Endometrium (tissue), 2 donors: ENCODE results near the gene MED29.

ENCODE experiments used
- FAIRE-seq: peaks from 2 replicates; lab custom pipeline; 2012; peaks lifted over from hg19 to GRCh38; lab: Jason Lieb, UNC
- donor health status: control.
- donor health status: control.

MED29 gene, protein sequence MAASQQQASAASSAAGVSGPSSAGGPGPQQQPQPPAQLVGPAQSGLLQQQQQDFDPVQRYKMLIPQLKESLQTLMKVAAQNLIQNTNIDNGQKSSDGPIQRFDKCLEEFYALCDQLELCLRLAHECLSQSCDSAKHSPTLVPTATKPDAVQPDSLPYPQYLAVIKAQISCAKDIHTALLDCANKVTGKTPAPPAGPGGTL

DNA sequence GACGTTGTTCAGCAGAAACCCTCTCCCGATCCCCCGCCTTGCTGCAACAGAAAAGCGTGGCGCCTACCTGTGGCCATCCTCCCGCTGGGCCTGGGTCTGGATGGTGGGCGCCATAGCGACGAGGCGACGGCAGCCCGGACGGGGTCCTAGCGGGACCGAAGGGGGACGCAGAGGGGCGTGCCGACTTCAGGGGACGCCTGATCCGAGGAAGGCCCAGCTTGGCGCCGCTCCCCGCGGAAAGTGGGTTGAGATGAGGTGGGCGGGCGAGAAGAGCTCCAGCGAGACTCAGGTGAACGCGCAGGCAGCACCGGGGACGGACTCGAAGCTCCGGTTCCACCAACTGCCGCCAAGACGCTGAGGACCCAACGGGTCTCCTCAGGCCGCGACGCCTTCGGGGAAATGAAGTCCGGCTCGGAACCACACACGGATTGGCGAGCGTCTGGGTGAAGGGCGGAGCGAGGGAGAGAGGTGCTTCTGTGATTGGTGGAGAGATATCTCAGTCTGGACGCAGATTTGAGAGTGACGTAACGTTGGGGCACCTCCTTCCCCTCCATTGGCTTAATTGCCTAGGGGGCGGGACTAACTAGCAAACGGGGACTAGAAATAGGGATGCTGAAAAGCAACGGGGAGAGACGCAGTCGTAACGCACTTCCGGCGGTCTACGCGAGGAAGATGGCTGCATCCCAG is at the start of gene MED29, which contains the start of gene PAF1:
MED29 (plus strand) TSS at position 628 of the 687 bp plus-strand sequence; CDS start at position 673, 45 bp downstream.
PAF1 (minus strand) TSS at position 356 of the 687 bp plus-strand sequence; CDS start at position 114, 242 bp downstream.
- peak; percentile 99 for FAIRE-seq

DNA sequence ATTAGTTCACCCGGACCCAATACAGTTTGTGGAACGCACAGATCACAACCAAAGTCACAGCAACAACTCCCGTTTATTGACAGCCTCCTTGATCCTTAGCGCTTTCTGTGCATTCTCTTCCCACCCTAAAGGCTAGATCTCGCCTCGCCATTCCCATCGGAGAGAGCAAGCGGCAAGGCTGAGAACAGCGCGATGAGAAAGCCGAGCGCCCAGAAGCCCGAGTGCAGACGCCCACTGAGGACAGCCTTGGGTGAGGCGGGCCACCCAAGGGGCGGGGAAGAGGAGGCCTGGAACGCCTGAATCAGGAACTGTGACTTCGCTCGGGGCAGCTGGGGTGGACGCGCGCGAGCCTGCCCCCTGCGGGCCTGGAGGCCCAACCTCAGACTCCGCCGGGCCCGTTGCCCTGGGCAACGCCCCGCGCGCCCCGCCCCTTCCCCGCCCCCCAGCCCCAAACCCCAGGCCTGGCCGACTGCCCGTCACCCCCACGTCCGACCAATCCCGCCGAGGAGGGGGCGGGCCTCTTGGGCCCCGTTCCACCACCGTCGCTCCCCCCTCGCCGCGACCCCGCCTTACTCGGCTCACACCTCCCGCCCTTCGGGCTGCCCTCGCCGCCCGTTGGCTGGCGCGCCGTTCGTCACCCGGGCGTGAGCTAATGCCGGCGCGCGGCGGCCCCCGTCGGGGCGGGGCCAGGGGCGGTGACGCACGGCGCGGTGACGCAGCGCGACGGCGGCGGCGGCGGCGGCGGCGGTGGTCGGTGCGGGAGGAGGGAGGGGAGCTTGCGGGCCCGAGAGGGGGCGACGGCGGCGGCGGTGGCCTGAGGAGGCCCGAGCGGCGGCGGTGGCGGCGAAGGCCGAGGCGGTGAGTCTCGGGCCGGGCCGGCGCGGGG is 49.2 kb upstream of the MED29 start, which contains the start of gene SAMD4B:
SAMD4B (plus strand) TSS at position 703 of the 886 bp plus-strand sequence. CDS start 14,473 bp downstream, outside the sequence.
- no peak for FAIRE-seq

DNA sequence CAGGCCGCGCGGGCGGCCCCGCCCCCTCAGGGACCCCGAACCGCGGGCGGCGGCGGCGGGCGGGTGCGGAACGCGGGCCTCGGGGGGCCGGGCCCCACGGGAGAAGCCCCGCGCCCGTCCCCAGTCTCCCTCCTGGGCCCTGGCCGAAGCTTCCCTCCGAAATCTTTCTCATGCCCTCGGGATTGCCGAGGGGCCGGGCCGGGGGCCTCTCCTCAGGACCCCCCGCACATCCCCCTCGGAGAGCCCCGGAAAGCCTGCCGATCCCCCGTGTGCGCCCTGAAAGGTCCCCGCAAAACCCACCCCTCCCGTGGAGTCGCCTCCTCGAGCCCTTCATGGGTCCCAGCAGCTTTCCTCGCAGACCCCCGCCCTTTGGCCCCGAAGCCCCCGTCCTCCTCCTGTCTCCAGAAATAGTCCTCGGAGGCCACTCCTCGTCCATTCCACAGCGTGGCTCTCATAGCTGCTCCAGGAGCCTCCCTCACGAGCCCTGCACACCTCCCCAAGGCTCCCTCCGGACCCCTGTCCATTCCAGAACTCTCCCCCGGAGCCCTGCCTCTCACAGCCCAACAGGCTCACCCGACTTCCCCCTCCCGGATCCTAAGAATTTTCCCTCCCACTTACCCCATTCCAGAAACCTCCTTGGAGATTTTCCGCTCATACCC is 48.4 kb upstream of the MED29 start:
- FAIRE-seq: no peak

DNA sequence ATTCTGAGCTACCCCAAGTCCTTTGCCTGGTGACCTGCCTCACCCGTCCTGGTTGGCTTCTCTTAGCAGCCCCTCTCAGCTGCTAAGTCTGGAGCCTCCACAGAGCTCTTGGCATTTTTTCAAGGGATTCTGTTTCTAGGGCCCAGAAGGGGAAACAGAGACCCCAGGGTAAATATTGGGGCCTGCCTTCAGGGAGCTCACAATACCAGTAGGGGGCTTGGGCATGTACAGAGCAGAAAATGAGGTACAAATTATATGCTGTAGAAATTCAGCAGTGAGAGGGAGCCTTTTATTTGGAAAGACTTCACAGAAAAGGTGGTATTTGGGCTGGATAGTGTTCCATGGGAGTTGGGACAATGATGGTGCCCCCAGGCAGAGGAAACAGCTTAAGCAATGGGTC is 45.2 kb upstream of the MED29 start:
- FAIRE-seq: no peak

DNA sequence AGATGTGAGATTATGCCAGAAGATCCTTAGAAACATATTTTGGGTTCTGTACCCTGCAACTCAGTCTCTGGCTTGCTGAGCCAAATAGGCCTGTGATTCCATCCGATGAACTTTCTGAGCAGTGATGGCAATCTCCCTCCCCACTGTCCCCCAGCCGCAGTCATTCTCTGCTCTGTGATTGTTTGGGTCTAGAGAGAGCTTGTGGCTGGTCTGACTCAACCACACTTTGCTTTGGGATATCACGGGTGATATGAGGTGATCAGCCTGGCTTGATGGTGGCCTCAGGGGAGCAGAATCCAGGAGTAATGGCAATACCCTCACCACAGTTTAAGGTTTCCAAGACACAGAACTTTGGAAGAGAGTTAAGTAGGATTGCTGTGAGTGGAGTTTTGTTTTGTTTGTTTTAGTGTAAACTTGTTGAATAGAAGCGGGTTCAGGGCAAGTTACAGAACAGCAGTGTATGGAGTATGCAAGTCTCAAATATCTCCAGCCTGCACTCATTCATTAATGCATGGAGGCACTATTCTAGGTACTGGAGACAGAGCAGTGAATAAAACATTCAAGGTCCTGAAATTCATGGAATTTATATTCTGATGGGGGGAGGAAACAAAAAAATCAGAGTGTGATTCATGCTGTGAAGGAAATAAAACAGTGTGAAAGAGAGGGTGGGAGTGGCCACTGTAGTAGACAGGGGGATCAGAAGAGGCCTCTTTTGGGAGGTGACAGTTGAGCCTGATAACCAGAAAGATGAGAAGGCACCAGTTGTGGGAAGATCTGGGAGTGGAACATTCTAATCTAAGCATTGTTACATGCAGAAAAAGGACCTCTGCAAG is 43.6 kb upstream of the MED29 start:
- FAIRE-seq: no peak

DNA sequence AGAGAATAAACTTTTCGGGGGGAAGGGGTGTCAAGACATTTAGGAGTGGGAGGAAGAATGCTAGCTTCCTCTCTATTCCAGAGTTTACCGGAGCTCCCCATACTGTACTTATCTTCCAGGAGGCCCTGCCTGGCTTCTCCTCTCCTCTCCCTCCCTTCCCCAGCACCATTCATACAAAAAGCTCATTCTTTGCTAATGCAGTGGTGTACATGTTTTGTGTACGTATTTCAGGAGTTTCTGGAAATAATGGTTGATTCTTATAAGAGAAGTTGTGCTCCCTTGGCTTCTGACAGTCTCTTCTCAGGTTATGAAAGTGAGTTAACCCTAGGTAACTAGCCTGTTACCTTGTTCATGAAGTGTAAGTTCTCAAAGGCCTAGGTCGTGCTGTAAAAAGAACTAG is 41.9 kb upstream of the MED29 start:
- no peak for FAIRE-seq

DNA sequence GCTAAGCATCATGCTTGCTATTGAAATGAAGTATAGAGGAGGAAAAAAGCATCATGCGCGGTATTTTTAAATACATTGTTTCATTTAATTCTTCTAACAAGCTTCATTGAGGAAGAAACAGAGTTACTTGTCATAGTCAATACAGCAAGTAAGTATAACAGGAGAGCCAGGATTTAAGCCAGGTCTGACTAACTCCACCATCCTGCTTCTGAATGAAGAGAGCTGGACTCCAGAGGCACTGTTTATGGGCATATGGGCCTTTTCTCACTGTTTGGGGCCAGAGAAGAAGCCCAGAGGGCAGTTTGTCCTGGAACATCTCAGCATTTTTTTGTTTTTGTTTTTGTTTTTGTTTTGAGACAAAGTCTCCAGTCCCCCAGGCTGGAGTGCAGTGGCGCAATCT is 41.0 kb upstream of the MED29 start:
- FAIRE-seq: no peak

DNA sequence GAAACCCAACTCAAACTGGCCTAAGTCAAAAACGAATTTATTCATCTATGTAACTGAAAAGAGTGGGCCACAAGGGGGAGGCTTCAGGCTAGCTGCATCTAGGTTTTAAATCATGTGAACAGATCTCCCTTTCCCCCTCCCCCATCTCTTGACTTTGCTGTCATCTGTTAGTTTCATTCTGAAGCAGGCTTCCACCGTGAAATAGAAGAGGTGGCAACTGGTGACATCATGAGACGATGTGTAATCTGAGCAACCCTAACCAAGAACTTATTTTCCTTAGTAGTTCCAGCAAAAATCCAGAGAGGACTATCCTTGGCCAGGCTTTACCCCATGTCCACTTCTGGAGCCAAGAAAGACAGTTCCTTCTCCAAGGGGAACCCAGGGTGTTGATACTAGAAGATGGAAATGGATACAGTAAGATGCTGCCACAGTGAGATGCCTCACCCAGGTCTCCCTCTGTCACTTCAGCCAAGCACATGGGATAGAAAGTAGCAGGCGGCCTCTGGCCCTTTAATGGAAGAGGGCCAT is 39.6 kb upstream of the MED29 start:
- FAIRE-seq: no peak

DNA sequence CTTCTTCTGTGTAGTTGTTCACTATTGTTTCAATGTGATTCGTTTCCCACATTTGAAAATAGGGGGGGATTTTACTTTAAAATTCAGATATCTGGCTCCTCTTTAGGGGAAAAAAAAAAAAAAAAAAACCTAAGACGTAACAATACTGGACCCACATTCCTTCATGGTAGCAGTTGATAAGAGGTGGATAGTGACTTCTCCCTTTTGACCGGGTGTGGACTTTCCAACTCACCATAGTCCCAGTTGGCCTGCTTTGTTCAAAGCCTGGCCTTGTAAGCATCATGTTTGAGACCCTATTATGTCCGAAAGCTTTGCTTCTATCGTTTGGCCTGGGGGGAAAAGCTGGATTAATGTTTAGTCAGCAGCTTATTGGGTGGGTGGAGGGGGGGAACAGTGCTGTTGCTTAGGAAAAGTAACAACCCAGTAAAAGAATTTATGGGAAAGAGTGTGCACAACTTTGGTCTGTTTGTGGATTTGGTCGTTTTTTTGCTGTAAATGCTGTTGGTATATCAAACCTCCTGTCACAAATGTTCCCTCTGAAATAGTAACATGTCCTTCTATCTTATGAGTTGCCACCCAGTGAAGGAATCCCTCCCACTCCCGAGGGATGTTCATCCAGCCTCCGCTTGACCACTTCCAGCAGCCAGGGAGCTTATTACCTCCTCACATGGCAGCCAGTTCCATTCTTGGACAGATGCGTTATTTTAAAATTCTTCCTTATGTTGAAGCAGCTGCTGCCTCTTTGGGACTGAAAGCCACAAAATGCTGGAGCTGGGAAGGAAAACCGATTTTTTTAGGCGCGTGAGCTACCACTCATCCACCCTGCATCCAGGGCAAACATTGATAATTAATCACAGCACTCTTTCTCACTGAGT is 38.6 kb upstream of the MED29 start:
- FAIRE-seq: no peak

DNA sequence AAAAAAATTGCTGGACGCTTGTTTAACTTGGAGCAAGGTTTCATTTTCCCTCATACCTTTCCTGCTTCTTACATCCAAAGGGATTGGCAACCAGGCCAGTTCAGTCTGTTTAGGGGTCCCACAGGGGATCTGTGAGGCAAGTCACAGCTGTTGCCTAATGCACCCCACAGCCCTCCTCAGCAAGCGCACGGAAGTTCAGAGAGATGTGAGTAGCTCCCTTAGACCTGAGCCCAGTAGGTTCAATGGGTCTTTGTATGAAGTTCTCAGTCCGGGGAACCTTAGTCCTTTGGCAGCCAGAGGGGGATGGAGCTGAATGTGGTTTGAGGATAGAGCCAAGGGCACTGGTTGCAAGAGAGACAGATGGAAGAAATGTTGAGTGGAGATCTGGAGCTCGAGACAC is 35.9 kb upstream of the MED29 start:
- no peak for FAIRE-seq

DNA sequence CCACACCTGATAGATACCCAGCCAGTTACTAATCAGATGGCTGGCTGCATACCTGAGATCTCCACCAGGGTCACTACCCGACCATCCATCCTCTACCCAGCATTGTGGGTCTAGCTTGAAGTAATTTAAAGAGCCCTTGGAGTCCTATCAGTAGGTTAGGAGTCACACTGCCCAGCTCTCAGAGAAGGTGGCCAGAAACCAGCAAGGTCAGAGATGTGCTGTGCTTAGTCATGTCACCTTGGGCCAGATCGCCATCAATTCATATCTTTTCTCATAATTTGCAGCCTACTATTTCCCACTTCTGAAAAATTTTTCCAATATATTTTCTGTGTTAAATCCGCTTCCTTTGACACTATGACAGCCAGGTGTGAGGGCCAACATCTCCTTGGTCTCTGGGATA is 35.1 kb upstream of the MED29 start:
- no peak for FAIRE-seq

DNA sequence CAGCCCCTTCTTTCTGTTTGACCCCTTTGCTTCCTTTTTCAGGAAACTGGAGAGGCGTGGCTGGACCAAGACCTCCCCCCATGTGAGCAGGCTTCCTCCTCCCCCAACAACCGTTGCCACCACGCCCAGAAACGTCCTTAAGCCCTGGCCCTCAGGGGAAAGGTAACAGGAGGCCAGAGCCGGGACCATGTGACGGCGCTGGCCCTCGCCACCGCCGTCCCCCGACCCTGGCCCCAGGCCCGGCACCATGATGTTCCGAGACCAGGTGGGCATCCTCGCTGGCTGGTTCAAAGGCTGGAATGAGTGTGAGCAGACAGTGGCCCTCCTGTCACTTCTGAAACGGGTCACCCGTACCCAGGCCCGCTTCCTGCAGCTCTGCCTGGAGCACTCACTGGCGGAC is 34.5 kb upstream of the MED29 start:
- FAIRE-seq: no peak

DNA sequence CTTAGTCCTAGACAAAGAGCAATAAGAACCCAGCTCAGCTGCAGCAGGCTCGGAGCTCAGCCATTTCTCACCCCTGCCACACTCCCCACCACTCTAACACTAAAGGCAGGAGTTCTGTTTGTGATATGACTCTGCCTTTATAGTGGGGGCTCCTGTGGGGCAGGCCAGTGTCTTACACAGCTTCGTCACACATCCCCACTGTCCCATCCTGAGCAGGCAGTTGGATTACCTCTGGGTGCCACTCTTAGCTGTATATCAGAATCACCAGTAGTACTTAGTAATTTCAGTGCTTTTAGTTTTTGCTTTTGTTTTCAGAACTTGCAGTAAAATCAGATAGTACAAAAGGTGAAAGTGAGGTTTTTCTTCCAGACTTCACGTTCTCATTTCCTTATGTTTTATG is 32.2 kb upstream of the MED29 start:
- FAIRE-seq: no peak

DNA sequence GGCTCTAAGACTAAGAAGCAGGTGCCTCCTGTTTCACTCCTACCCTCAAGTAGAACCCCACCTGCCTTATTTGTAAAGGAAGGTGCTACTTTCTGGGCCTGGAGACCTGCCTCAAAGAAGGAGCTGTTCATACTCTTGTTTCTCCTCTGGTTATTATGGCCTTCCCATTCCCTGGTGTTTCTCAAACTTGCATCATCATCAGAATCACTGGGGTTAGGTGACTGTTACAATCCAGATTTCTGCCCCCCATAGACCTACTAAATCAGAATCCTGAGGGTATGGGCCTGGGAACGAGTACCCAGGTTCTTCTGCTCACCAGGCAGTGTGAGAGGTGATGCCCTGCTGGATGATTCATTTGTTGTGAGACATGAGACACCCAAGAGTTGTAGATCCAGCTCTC is 30.6 kb upstream of the MED29 start:
- FAIRE-seq: no peak

DNA sequence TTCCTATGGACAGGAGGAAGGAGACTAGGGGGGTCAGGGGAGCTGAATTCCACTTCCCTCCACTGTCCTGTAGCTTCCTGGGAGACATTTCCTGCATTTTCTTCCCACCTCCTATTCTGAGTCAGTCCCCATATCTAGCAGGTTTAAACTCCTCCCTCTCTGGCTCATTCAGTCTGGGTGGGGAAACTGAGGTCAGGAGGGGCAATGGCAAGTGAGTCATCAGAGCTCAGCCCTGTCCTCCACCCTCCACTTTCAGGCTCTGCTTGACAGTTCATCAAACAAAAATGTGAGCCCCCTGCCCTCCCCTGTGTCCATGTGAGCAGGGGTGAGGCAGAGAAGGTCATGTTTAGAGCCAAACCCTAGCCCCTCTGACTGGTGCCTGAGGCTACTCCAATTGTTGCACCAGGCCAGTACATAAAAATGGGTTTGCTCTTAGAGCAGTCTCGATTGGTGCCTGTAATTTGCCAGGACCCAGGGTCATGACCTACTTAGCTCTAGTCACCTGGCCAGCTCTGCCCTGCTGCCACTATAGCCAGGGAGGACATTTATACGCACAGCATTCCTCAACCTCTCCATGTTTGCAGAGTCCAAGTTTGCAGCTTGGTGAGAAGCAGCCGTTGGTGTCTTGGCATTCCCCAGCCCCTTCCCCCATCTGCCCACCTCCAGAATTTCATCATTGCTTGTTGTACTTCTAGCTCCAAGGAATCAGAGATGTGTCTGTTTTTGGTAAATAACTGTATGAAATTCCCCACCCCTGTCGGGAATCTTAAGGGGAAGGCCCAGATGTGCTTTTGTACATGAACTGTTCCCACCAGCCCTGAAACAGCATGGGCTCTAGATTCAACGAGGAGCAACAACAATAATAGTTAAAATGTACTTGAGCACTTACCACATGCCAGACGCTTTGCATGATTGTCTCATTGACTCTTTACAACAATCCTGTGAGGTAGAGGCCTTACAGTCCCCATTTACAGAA is 28.2 kb upstream of the MED29 start:
- no peak for FAIRE-seq

DNA sequence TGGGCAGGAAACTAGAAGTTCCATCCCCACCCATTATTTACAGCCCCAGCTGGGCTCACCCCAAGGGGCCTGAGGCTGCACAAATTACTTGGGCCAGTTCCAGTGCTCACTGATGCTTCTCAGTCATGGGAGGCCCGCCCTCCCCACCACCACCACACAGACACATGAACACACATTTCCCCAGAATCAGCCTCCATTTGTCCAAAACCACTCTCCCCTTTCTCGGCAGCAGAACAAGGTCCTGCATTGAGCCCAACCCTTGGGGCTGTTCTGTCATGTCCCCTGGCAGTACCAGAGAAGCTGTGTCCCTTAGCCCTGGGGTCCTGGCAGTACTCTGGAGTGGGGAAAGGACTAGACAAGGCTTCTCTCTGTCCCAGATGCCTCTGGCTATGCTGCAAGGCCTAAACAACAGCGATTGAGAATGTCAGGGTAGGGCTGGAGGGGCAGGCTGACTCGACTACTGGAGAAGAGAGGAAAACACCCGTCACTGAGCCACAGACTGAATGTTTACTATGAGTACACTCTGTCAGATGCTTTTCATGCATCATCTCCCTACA is 27.2 kb upstream of the MED29 start:
- no peak for FAIRE-seq

DNA sequence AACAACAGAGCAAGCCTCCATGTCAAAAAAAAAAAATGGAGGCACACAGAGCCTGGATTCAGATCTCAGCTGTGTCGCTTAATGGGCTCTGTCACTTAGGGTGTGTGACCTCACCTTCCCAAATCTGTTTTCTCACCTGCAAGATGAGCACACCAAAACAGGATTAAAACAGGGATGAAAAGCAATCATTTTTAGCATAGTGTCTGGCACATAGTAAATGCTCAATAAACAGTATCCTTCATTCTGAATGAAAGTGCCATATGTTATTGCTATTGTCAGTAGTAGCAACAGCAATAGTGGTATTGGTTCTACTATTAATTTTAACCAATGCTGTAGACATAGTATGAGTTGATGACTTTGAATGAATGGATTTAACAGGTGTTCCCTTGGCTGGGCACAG is 25.6 kb upstream of the MED29 start:
- no peak for FAIRE-seq

DNA sequence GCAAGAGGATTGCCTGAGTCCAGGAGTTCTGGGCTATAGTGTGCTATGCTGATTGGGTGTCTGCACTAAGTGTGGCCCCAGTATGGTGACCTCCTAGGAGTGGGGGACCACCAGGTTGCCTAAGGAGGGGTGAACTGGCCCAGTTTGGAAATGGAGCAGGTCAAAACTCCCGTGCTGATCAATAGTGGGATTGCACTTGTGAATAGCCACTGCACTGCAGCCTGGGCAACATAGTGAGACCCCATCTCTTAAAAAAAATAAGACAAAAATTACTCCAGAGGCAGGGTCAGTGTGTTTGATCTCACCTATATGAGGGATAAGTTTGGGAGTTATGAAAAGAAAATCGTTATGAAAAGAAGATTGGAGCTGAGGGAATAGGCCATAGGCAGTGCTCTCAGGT is 22.0 kb upstream of the MED29 start:
- no peak for FAIRE-seq

DNA sequence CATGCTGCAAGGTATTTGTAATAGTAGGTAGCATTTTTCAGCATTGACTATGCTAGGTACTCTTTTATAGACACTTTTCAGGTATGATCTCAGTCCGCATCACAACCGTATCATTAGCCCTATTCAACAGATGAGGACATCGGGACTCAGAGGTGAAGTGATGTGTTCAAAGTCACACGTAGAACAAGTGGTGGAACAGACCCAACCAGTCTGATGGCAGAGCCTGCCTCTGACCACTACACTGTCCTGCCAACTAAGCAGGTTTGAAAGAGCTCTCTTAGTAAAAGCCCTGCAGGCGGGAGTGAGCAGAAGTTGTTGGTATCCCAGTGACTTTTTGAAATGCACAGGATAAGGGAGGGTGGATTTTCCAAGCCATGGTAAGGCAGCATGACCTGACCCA is 20.4 kb upstream of the MED29 start:
- no peak for FAIRE-seq
